GM12878 (cell line): ENCODE results near the gene GPT2. TPM values are rescaled to one million over a fixed set of nuclear protein-coding genes. Genes with fewer than 3 reads are reported as not detected.

Source experiments
- ATF2 ChIP-seq: IDR thresholded peaks from 2 replicates; pipeline ENCODE4 v1.6.1; 2012; ENCODE audit warnings: low read length, inconsistent platforms
- CREB1 ChIP-seq: IDR thresholded peaks from 2 replicates; pipeline ENCODE4 v1.6.1; 2012; ENCODE audit warnings: low read depth, mild to moderate bottlenecking, inconsistent platforms
- ETV6 ChIP-seq, 2 experiments: fragments of 450-650 bp in 1 of 2; IDR thresholded peaks in 1 of 2; conservative IDR thresholded peaks in 1 of 2; 2 replicates each; pipeline ENCODE4 v1.6.1; 2014; ENCODE audit warnings: antibody characterized with exemption in 1 of 2, borderline replicate concordance in 1 of 2, low read depth in 1 of 2, mild to moderate bottlenecking in 1 of 2, moderate library complexity in 1 of 2
- HCFC1 ChIP-seq: fragments of 150-350 bp; IDR thresholded peaks from 2 replicates; pipeline ENCODE4 v1.6.1; 2014; ENCODE audit warnings: low read length
- HDAC2 ChIP-seq: fragments of 200-600 bp; sonication (generic); IDR thresholded peaks from 2 replicates; pipeline ENCODE4 v1.6.1; 2017
- IKZF1 ChIP-seq: fragments of 450-650 bp; conservative IDR thresholded peaks from 2 replicates; pipeline ENCODE4 v1.6.1; 2017; ENCODE audit warnings: antibody characterized with exemption, mild to moderate bottlenecking
- MEF2B ChIP-seq: fragments of 450-650 bp; IDR thresholded peaks from 2 replicates; pipeline ENCODE4 v1.6.1; 2018; ENCODE audit warnings: mild to moderate bottlenecking, moderate library complexity; ENCODE audit not compliant: partially characterized antibody, poor library complexity, severe bottlenecking
- NKRF ChIP-seq: fragments of 450-650 bp; conservative IDR thresholded peaks from 2 replicates; pipeline ENCODE4 v1.6.1; 2017; ENCODE audit warnings: mild to moderate bottlenecking, moderate library complexity
- NR2F1 ChIP-seq: fragments of 450-650 bp; conservative IDR thresholded peaks from 2 replicates; pipeline ENCODE4 v1.6.1; 2017; ENCODE audit warnings: mild to moderate bottlenecking
- POLR2A ChIP-seq: IDR thresholded peaks from 2 replicates; pipeline ENCODE4 v1.6.1; 2011; ENCODE audit warnings: low read depth, mild to moderate bottlenecking, low read length
- ZBTB4 ChIP-seq: fragments of 450-650 bp; formaldehyde crosslinking; IDR thresholded peaks from 2 replicates; pipeline ENCODE4 v1.4.0; 2022; ENCODE audit warnings: mild to moderate bottlenecking, moderate library complexity
- ZSCAN29 ChIP-seq: fragments of 450-650 bp; IDR thresholded peaks from 2 replicates; pipeline ENCODE4 v1.6.1; 2017; ENCODE audit warnings: mild to moderate bottlenecking, moderate library complexity
- polyA plus RNA-seq, 11 experiments: library from polyadenylated mRNA; depleted of rRNA in 4 of 11; unstranded in 6 of 11; stranded (reverse) in 5 of 11; fragments of >200 nt; fragmentation: Nextera tagmentation in 4 of 11; fragmentation: Illumina TruSeq in 1 of 11; extraction: Ambion mirVana in 4 of 11; extraction: Trizol in 1 of 11; gene quantifications; 1 replicate in 1 of 11; 2 replicates in 10 of 11; pipeline versions ENCODE4 v1.2.1 to v1.2.3, GENCODE V29; 2011 to 2016; ENCODE audit warnings: inconsistent platforms in 2 of 11, missing spikeins in 2 of 11, low read depth in 1 of 11
- total RNA-seq, 4 experiments: library from RNA; depleted of rRNA in 3 of 4; stranded (reverse); fragments of >200 nt in 3 of 4; fragmentation: Illumina TruSeq in 1 of 4; extraction: Trizol in 1 of 4; gene quantifications; 2 replicates each; pipeline versions ENCODE4 v1.2.1 to v1.2.3, GENCODE V29; 2013 to 2021

Gene GPT2
- total and polyA plus RNA-seq, 10 of the 15 experiments (the other 5 are each of a cell fraction or from before 2014, with no cell fraction given): 0.45 to 9.9 (median 4.3) TPM

- TF ChIP-seq ETV6 (conservative IDR thresholded peaks at IDR 0.05 in 1 of 2, IDR thresholded peaks at IDR 0.05 in 1 of 2; ENCODE audit: borderline replicate concordance in 1 of 2, low read depth in 1 of 2): no peak
- TF ChIP-seq HCFC1: peak; percentile 48
- TF ChIP-seq IKZF1: peak; percentile 71
- peak; percentile 90 for TF ChIP-seq CREB1
- TF ChIP-seq NKRF: peak; percentile 61; the same call in 1 of the 2 replicates
- TF ChIP-seq POLR2A: peak; percentile 91
- TF ChIP-seq MEF2B: peak; percentile 45
- TF ChIP-seq ZSCAN29: no peak
- no peak for TF ChIP-seq ZBTB4 (CRISPR knock-in tag)
- no peak for TF ChIP-seq HDAC2
- peak; percentile 94 for TF ChIP-seq NR2F1
- TF ChIP-seq ATF2: no peak
These were observed 89.2 kb downstream of the GPT2 start, which contains the start of gene DNAJA2 (continued) for GRCh38 chr16:46973207-46973995.
